Endothelial cell of umbilical vein (primary cell): ENCODE results near the gene TGM1. TPM values are rescaled to one million over a fixed set of nuclear protein-coding genes. Genes with fewer than 3 reads are reported as not detected.

Experiments used
- BruUV-seq: library from RNA; stranded (reverse); fragments of 400-500 nt; replicated peaks from 2 replicates; lab custom pipeline; 2021; lab: Mats Ljungman, UMichigan
- CTCF ChIA-PET: fragments of 300-600, 350-600 bp; sonication (Branson Sonifier 250); formaldehyde crosslinking; loops from one replicate; lab custom pipeline; 2021; ENCODE audit warnings: antibody characterized with exemption, inconsistent platforms; lab: Charles Lee
- POLR2A ChIA-PET: fragments of 300-600, 350-600 bp; sonication (Branson Sonifier 250); formaldehyde crosslinking; loops from one replicate; lab custom pipeline; 2021; ENCODE audit warnings: antibody characterized with exemption, inconsistent platforms; lab: Charles Lee
- DNase-seq: peaks from one replicate; pipeline ENCODE4 v3.0.0-alpha.2; 2011; ENCODE audit warnings: low read depth, low spot score
- FAIRE-seq: peaks from 2 replicates; lab custom pipeline; 2011; peaks lifted over from hg19 to GRCh38; lab: Jason Lieb, UNC
- H2AFZ ChIP-seq: 2 replicates; pipeline ENCODE4 v1.6.0; 2012; ENCODE audit warnings: low read depth, low read length, control low read depth, inconsistent platforms
- H3K27ac ChIP-seq: 2 replicates; pipeline ENCODE4 v1.5.1; 2011; ENCODE audit warnings: low read depth, mild to moderate bottlenecking, control low read depth, low read length, moderate library complexity; ENCODE audit not compliant: insufficient read depth
- H3K27me3 ChIP-seq, 2 experiments: 2 replicates each; pipeline versions ENCODE4 v1.6.0 to v1.6.1; 2011; ENCODE audit warnings: low read length in 2 of 2, mixed read lengths in 1 of 2; ENCODE audit not compliant: control insufficient read depth in 2 of 2, insufficient read depth in 2 of 2
- H3K36me3 ChIP-seq, 2 experiments: 2 replicates in 1 of 2; 3 replicates in 1 of 2; pipeline ENCODE4 v1.5.1; 2011; ENCODE audit warnings: low read length in 2 of 2, mild to moderate bottlenecking in 1 of 2, moderate library complexity in 1 of 2; ENCODE audit not compliant: control insufficient read depth in 2 of 2, insufficient read depth in 2 of 2; ENCODE audit errors: extremely low read depth in 1 of 2
- H3K4me1 ChIP-seq: 3 replicates; pipeline ENCODE4 v1.5.1; 2011; ENCODE audit warnings: mild to moderate bottlenecking, low read length; ENCODE audit not compliant: control insufficient read depth, insufficient read depth; ENCODE audit errors: extremely low read depth
- H3K4me2 ChIP-seq: 2 replicates; pipeline ENCODE4 v1.6.1; 2011; ENCODE audit warnings: low read length, control low read depth, mixed read lengths; ENCODE audit not compliant: insufficient read depth
- H3K4me3 ChIP-seq, 3 experiments: fragments of 200-600 bp in 1 of 3; sonication (generic), shearing (Covaris generic) in 1 of 3; replicated peaks in 1 of 3; 2 replicates each; pipeline ENCODE4 v1.5.1; 2011 to 2016; ENCODE audit warnings: control low read depth in 3 of 3, low read length in 3 of 3, mild to moderate bottlenecking in 2 of 3, inconsistent platforms in 1 of 3, low read depth in 1 of 3, moderate library complexity in 1 of 3; ENCODE audit not compliant: insufficient read depth in 1 of 3
- H3K79me2 ChIP-seq: 2 replicates; pipeline ENCODE4 v1.6.0; 2012; ENCODE audit warnings: low read length, inconsistent platforms; ENCODE audit not compliant: control insufficient read depth, insufficient read depth
- H3K9ac ChIP-seq: replicated peaks from 2 replicates; pipeline ENCODE3; 2011; ENCODE audit warnings: low read length, control low read depth; ENCODE audit not compliant: insufficient read depth; ENCODE audit errors: extremely low read depth
- H3K9me1 ChIP-seq: replicated peaks from 3 replicates; pipeline ENCODE4 v1.6.0; 2011; ENCODE audit warnings: mild to moderate bottlenecking, low read length; ENCODE audit not compliant: control insufficient read depth, insufficient read depth; ENCODE audit errors: extremely low read depth
- H3K9me3 ChIP-seq: replicated peaks from 2 replicates; pipeline ENCODE4 v1.5.1; 2012; ENCODE audit warnings: low read length, inconsistent platforms; ENCODE audit not compliant: control insufficient read depth, insufficient read depth
- H4K20me1 ChIP-seq: replicated peaks from 2 replicates; pipeline ENCODE3; 2011; ENCODE audit warnings: mild to moderate bottlenecking, low read length; ENCODE audit not compliant: control insufficient read depth, insufficient read depth; ENCODE audit errors: extremely low read depth
- CTCF ChIP-seq, 2 donors: IDR thresholded peaks; 1 replicate in 1 of 2; 2 replicates in 1 of 2; pipeline ENCODE4 v1.5.1; 2011; ENCODE audit warnings: low read length in 2 of 2, mild to moderate bottlenecking in 2 of 2, moderate library complexity in 2 of 2, control low read depth in 1 of 2, inconsistent platforms in 1 of 2, low read depth in 1 of 2; ENCODE audit not compliant: insufficient read depth in 1 of 2; ENCODE audit errors: extremely low read depth in 1 of 2
- EZH2 ChIP-seq: IDR thresholded peaks from 2 replicates; pipeline ENCODE4 v1.6.1; 2012; ENCODE audit warnings: borderline replicate concordance, low read depth, mild to moderate bottlenecking, moderate library complexity, low read length, inconsistent platforms; ENCODE audit not compliant: severe bottlenecking
- FOS ChIP-seq: IDR thresholded peaks from 2 replicates; pipeline ENCODE4 v1.6.1; 2011; ENCODE audit warnings: mild to moderate bottlenecking, low read length, moderate library complexity, borderline replicate concordance; ENCODE audit not compliant: insufficient read depth
- GATA2 ChIP-seq: IDR thresholded peaks from 2 replicates; pipeline ENCODE4 v1.7.0; 2011; ENCODE audit warnings: low read depth, mild to moderate bottlenecking, moderate library complexity, mixed read lengths, low read length; ENCODE audit not compliant: insufficient read length, insufficient read depth
- JUN ChIP-seq: IDR thresholded peaks from 2 replicates; pipeline ENCODE4 v1.6.1; 2011; ENCODE audit warnings: borderline replicate concordance, low read depth; ENCODE audit not compliant: insufficient read length, insufficient read depth
- MAX ChIP-seq: IDR thresholded peaks from 2 replicates; pipeline ENCODE4 v1.6.1; 2011; ENCODE audit not compliant: insufficient read depth, insufficient read length
- MYC ChIP-seq: IDR thresholded peaks from one replicate; pipeline ENCODE4 v1.6.1; 2011; ENCODE audit warnings: mild to moderate bottlenecking, low read depth, low read length
- POLR2A ChIP-seq: IDR thresholded peaks from 2 replicates; pipeline ENCODE4 v1.6.1; 2012; ENCODE audit warnings: low read depth, mild to moderate bottlenecking, control low read depth, low read length
- POLR2AphosphoS5 ChIP-seq: IDR thresholded peaks from 2 replicates; pipeline ENCODE4 v1.6.1; 2012; ENCODE audit warnings: low read depth, mild to moderate bottlenecking, control low read depth, low read length, moderate library complexity; ENCODE audit not compliant: insufficient read depth
- dilution Hi-C: fragments of 300-500 bp; cut with MboI; formaldehyde crosslinking; loops from one replicate; pipeline ENCODE4 v1.15.0; 2019; ENCODE audit warnings: low sequenced_read_pairs; ENCODE audit not compliant: extremely low pct_ligation_motif_present
- intact Hi-C: fragments of 100-400 bp; cut with micrococcal nuclease; formaldehyde crosslinking; loops from one replicate; pipeline ENCODE4 v1.10.0; 2022
- polyA plus RNA-seq, 4 experiments: library from polyadenylated mRNA; depleted of rRNA in 3 of 4; stranded (reverse) in 3 of 4; unstranded in 1 of 4; fragments of >200 nt; gene quantifications; 2 replicates each; pipeline versions ENCODE4 v1.2.1 to v1.2.3, GENCODE V29; 2011 to 2012; ENCODE audit warnings: missing spikeins in 1 of 4
- total RNA-seq: library from RNA; stranded (reverse); gene quantifications from 2 replicates; pipeline ENCODE4 v1.2.3, GENCODE V29; 2021

TGM1 gene
- total and polyA plus RNA-seq, 2 donors (not counting 3 experiments of a cell fraction or from before 2014, with no cell fraction given): 1.0 to 3.4 TPM

- Histone ChIP-seq H3K27ac (no peak overlapping the region), H4K20me1 (no peaks in the 10 kb centered on the region), H3K4me2 (no peak overlapping the region), H3K79me2 (no peaks in the 10 kb centered on the region), H3K36me3 (peaks cover 0 to 3% of the 10 kb centered on the region in 2 experiments), H3K9me1 (no peaks in the 10 kb centered on the region), H3K4me1 (no peaks in the 10 kb centered on the region), H3K27me3 (no peaks in the 10 kb centered on the region), H2AFZ (no peak overlapping the region), H3K9ac (no peak overlapping the region), H3K4me3 (no peak overlapping the region), H3K9me3 (no peaks in the 10 kb centered on the region)
- no peak for DNase-seq
- intact Hi-C loops: no loop called here
- ChIA-PET CTCF (interaction anchor here (1.0 to 1.2 kb wide), 2 partner anchors 16 to 41 kb away, joined by 3 to 4 read pairs; no protein-coding TSS in a partner anchor), POLR2A (no interaction called here)
- no peak for FAIRE-seq
- TF ChIP-seq CTCF (IDR thresholded peaks at IDR 0.05; ENCODE audit: extremely low read depth in 1 of 2, insufficient read depth in 1 of 2, low read depth in 1 of 2, low read length in 2 of 2): no peak
- dilution Hi-C loops: no loop called here
- BruUV-seq: no TSS peak
Observed at GRCh38 chr14:24255931-24256711, 6.9 kb downstream of the TGM1 start.

GRCh38 chr14:24255438-24255837, 7.5 kb downstream of the TGM1 start:
- no peaks in the 10 kb centered on the region for H3K4me1 ChIP-seq
- no peak overlapping the region for H3K9ac ChIP-seq
- no peak overlapping the region for H3K4me2 ChIP-seq
- dilution Hi-C loops (no loop called here), intact Hi-C loops (no loop called here)
- no peaks in the 10 kb centered on the region for H4K20me1 ChIP-seq
- no peaks in the 10 kb centered on the region for H3K9me1 ChIP-seq
- no TSS peak for BruUV-seq
- FAIRE-seq: no peak
- no peak overlapping the region for H3K27ac ChIP-seq
- TF ChIP-seq GATA2 (no peak), MYC (no peak), FOS (no peak), POLR2AphosphoS5 (no peak), EZH2 (no peak), JUN (no peak), POLR2A (no peak), MAX (no peak), CTCF (IDR thresholded peaks at IDR 0.05; ENCODE audit: extremely low read depth in 1 of 2, insufficient read depth in 1 of 2, low read depth in 1 of 2, low read length in 2 of 2) (no peak)
- H3K9me3 ChIP-seq: no peaks in the 10 kb centered on the region
- no peak for DNase-seq
- peaks cover 0 to 3% of the 10 kb centered on the region in 2 experiments for H3K36me3 ChIP-seq
- H3K79me2 ChIP-seq: no peaks in the 10 kb centered on the region
- H2AFZ ChIP-seq: no peak overlapping the region
- ChIA-PET POLR2A (no interaction called here), CTCF (interaction anchor here (1.0 kb wide), 1 partner anchor 41 kb away, joined by 4 read pairs; no protein-coding TSS in a partner anchor)
- H3K27me3 ChIP-seq: no peaks in the 10 kb centered on the region
- H3K4me3 ChIP-seq: no peak overlapping the region
